Stimulated activated CD4-positive, alpha-beta T cell treated with anti-CD3 and anti-CD28 coated beads, Interleukin-4, amount 100 ng/mL, for 1 hour (primary cell): ENCODE measurements around the gene RHOB.

Experiments
- DNase-seq: peaks from one replicate; pipeline ENCODE4 v3.0.0-alpha.2; 2020

The RHOB gene

DNA sequence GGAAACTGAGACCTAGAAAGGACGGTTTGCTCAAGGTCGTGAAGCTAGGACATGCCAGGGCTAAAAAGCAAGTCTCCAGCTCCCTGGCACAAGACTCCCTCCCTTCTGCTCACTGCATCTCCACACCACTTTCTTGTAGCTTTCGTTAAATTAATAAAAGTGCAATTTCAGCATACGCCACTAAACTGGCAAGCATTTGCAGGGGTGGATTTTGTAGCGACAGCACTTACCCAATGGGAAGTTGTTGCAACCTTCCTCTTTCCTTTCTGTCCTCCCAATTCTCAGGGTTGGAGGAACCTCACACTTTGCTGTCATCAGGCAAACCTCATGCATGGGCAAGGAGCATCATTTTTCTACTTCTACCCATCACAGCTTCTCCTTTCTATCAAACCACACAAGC, 7.4 kb upstream of the RHOB start:
- DNase-seq: no peak

DNA sequence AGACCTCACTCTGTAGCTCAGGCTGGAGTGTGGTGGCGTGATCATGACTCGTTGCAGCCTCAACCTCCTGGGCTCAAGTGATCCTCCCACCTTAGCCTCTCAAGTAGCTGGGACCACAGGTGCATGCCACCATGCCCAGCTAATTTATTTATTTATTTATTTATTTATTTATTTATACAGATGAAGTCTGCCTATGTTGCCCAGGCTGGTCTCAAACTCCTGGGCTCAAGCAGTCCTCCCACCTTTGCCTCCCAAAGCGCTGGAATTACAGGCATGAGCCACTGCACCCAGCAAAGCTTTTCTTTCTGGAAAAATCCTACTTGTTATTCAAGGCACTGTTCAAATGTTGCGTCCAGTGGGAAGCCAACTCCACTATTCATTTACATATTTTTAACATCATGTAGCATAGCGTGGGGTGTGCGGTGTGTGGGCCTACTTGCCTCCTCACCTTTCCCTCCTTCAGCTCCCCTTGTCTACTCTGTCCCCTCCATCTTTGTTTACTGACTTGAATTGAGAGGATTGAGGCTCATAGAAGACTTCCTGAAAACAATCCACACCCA, 6.8 kb upstream of the RHOB start:
- DNase-seq: no peak

DNA sequence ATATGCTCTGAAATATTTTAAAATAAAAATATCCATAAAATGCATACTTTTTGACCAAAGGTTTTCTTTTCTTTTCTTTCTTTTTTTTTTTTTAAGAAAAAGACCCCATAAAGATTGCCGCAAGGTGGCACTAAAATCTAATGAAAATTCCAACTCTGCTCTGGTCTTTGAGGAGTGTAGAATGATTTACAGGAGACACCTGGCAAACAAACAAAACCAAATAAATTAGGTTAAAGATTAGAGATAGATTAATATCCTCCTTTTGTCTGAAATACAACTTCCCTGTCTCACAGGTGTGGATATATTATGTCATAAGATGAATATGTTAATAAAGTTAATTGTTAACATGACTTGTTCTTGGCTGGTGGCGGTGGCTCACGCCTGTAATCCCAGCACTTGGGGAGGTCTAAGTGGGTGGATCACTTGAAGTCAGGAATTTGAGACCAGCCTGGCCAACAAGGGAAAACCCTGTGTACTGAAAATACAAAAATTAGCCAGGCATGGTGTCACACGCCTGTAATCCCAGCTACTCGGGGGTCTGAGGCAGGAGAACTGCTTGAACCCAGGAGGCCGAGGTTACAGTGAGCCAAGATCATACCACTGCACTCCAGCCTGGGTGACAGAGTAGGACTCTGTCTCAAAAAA, 3.5 kb upstream of the RHOB start:
- DNase-seq: no peak

- DNase-seq: no peak
Measured at GRCh38 chr2:20444101-20444992, 2.5 kb upstream of the RHOB start.

- DNase-seq: no peak
Measured at GRCh38 chr2:20444993-20445910, 1.6 kb upstream of the RHOB start.

- no peak for DNase-seq
Measured at GRCh38 chr2:20446255-20446916, 488 bp upstream of the RHOB start.

GRCh38 chr2:20447437-20448245, 767 bp downstream of the RHOB start:
- peak; percentile 22 for DNase-seq

- no peak for DNase-seq
Measured at GRCh38 chr2:20448246-20448976, 1.5 kb downstream of the RHOB start.

GRCh38 chr2:20448977-20449306, 2.1 kb downstream of the RHOB start:
- no peak for DNase-seq

GRCh38 chr2:20449501-20450200, 2.8 kb downstream of the RHOB start:
- DNase-seq: no peak

- DNase-seq: no peak
Measured at GRCh38 chr2:20450201-20450999, 3.5 kb downstream of the RHOB start.

DNA sequence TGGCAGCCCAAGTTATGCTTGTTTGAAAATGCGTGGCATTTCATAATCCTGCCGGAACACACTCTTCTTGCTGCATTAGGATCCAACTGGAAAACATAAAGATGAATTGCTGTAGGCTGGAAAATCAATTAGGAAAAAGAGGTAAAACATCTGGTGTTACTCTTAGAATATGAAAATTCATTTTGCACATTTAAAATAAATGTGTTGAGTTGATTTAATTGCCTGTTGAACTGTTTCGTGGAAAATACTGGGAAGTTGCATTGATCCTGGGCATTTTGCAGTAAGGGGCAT, 4.1 kb downstream of the RHOB start:
- DNase-seq: no peak

- no peak for DNase-seq
Measured at GRCh38 chr2:20451341-20451740, 4.5 kb downstream of the RHOB start.

GRCh38 chr2:20451761-20452499, 5.1 kb downstream of the RHOB start:
- DNase-seq: no peak

DNA sequence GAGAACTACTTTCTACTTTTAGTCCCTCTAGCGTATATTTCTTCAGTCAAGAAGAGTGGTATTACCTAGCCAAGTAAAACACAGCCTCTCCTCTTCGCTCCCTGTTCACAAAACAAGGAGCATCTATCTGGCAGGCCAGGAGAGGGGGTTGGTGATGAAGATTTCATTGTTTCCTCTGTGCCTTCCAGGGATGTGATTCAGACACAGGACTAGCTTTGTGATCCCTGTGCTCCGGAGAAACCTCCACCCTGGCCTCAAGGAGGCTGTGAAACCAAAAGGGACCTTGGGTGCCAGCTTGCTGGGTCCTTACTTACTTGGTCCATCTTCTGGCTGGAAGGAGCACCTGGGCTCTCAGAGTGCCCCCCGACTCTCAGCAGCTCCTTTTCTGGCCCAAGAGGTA, 5.7 kb downstream of the RHOB start:
- no peak for DNase-seq

GRCh38 chr2:20453087-20453486, 6.2 kb downstream of the RHOB start:
- DNase-seq: no peak

DNA sequence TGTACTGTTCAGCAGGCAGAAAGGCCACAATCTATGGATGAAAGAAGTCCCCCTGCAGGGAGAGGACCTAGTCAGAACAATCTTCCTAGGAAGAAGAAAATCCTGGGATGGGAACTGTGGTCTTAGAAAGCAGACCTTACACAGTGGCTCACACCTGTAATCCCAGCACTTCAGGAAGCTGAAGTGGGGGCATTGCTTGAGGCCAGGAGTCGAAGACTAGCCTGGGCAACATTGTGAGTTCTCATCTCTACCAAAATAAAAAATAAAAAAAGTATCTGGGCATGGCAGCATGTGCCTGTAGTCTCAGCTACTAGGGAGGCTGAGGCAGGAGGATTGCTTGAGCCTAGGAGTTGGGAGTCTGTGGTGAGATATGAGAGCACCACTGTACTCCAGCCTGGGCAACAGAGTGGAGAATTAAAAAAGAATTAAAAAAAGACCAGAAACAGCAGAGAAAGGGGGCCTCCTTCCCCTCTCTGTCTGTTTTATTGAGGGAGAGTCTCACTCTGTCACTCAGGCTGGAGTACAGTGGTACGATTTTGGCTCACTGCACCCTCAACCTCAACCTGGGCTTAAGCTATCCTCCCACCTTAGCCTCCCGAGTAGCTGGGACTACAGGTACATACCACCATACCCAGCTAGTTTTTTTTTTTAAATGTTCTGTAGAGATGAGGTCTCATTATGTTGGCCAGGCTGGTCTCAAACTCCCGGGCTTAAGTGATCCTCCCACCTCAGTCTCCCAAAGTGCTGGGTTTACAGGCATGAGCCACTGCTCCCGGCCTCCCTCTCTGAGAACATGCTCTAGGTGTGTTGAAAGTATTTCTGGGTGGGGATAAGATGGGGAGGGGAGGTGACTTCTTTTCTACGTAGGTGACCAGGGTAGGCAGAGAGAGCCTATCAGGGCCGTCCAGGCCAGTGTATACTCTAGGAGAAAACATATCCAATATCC, 7.4 kb downstream of the RHOB start:
- no peak for DNase-seq

GRCh38 chr2:20455076-20455587, 8.3 kb downstream of the RHOB start:
- no peak for DNase-seq
